Measurements from ENCODE around the gene LAMP5. TPM values are rescaled to one million over a fixed set of nuclear protein-coding genes. Genes with fewer than 3 reads are reported as not detected.

The LAMP5 gene
- polyA plus RNA-seq, 2 donors, result 0.01 to 0.04 TPM

GRCh38 chr20:9574181-9574580 is 59.8 kb downstream of the LAMP5 start:
- Histone ChIP-seq H3K27ac (ENCODE audit: low read depth in 2 of 2, low read length in 1 of 2) (no peak overlapping the region), H3K9me3 (ENCODE audit: control insufficient read depth in 2 of 2, insufficient read depth in 1 of 2, low read depth in 1 of 2, low read length in 1 of 2) (peaks cover 0 to 2% of the 10 kb centered on the region in 2 donors), H3K36me3 (ENCODE audit: control insufficient read depth in 2 of 2, insufficient read depth in 2 of 2, low read length in 1 of 2) (no peaks in the 10 kb centered on the region), H3K27me3 (ENCODE audit: control insufficient read depth in 1 of 2, insufficient read depth in 2 of 2, low read length in 2 of 2) (no peaks in the 10 kb centered on the region), H3K4me3 (ENCODE audit: low read depth in 1 of 2, low read length in 2 of 2) (no peak overlapping the region), H3K4me1 (ENCODE audit: control insufficient read depth in 2 of 2, insufficient read depth in 2 of 2, low read length in 1 of 2) (no peaks in the 10 kb centered on the region)
- WGBS, 2 donors, result 75 to 77% methylated on average over 7 of the region's 7 CpGs

GRCh38 chr20:9574776-9575175 is 60.4 kb downstream of the LAMP5 start:
- 81 to 83% methylated on average over 3 of the region's 3 CpGs for WGBS, 2 donors
- Histone ChIP-seq H3K4me3 (ENCODE audit: low read depth in 1 of 2, low read length in 2 of 2) (no peak overlapping the region), H3K27me3 (ENCODE audit: control insufficient read depth in 1 of 2, insufficient read depth in 2 of 2, low read length in 2 of 2) (no peaks in the 10 kb centered on the region), H3K36me3 (ENCODE audit: control insufficient read depth in 2 of 2, insufficient read depth in 2 of 2, low read length in 1 of 2) (no peaks in the 10 kb centered on the region), H3K4me1 (ENCODE audit: control insufficient read depth in 2 of 2, insufficient read depth in 2 of 2, low read length in 1 of 2) (no peaks in the 10 kb centered on the region), H3K27ac (ENCODE audit: low read depth in 2 of 2, low read length in 1 of 2) (no peak overlapping the region), H3K9me3 (ENCODE audit: control insufficient read depth in 2 of 2, insufficient read depth in 1 of 2, low read depth in 1 of 2, low read length in 1 of 2) (no peaks in the 10 kb centered on the region)

GRCh38 chr20:9575836-9576235 is 61.4 kb downstream of the LAMP5 start:
- WGBS, 2 donors, result 76 to 79% methylated on average over 1 of the region's 1 CpG
- no peaks in the 10 kb centered on the region for H3K36me3 ChIP-seq (ENCODE audit: control insufficient read depth in 2 of 2, insufficient read depth in 2 of 2, low read length in 1 of 2)

GRCh38 chr20:9576695-9577094 is 62.3 kb downstream of the LAMP5 start:
- Histone ChIP-seq H3K27me3 (ENCODE audit: control insufficient read depth in 1 of 2, insufficient read depth in 2 of 2, low read length in 2 of 2) (no peaks in the 10 kb centered on the region), H3K4me1 (ENCODE audit: control insufficient read depth in 2 of 2, insufficient read depth in 2 of 2, low read length in 1 of 2) (no peaks in the 10 kb centered on the region), H3K4me3 (ENCODE audit: low read depth in 1 of 2, low read length in 2 of 2) (no peak overlapping the region), H3K9me3 (ENCODE audit: control insufficient read depth in 2 of 2, insufficient read depth in 1 of 2, low read depth in 1 of 2, low read length in 1 of 2) (no peaks in the 10 kb centered on the region), H3K36me3 (ENCODE audit: control insufficient read depth in 2 of 2, insufficient read depth in 2 of 2, low read length in 1 of 2) (no peaks in the 10 kb centered on the region), H3K27ac (ENCODE audit: low read depth in 2 of 2, low read length in 1 of 2) (no peak overlapping the region)
- 89 to 91% methylated on average over 4 of the region's 4 CpGs for WGBS, 2 donors

More at GRCh38 chr20:9575836-9576235, 61.4 kb downstream of the LAMP5 start:
- Histone ChIP-seq H3K27ac (ENCODE audit: low read depth in 2 of 2, low read length in 1 of 2) (no peak overlapping the region), H3K9me3 (ENCODE audit: control insufficient read depth in 2 of 2, insufficient read depth in 1 of 2, low read depth in 1 of 2, low read length in 1 of 2) (no peaks in the 10 kb centered on the region), H3K4me1 (ENCODE audit: control insufficient read depth in 2 of 2, insufficient read depth in 2 of 2, low read length in 1 of 2) (no peaks in the 10 kb centered on the region), H3K27me3 (ENCODE audit: control insufficient read depth in 1 of 2, insufficient read depth in 2 of 2, low read length in 2 of 2) (no peaks in the 10 kb centered on the region), H3K4me3 (ENCODE audit: low read depth in 1 of 2, low read length in 2 of 2) (no peak overlapping the region)

GRCh38 chr20:9577397-9577796 is 63.0 kb downstream of the LAMP5 start:
- 81 to 84% methylated on average over 7 of the region's 7 CpGs for WGBS, 2 donors
- Histone ChIP-seq H3K4me1 (ENCODE audit: control insufficient read depth in 2 of 2, insufficient read depth in 2 of 2, low read length in 1 of 2) (no peaks in the 10 kb centered on the region), H3K4me3 (ENCODE audit: low read depth in 1 of 2, low read length in 2 of 2) (no peak overlapping the region), H3K27me3 (ENCODE audit: control insufficient read depth in 1 of 2, insufficient read depth in 2 of 2, low read length in 2 of 2) (no peaks in the 10 kb centered on the region), H3K36me3 (ENCODE audit: control insufficient read depth in 2 of 2, insufficient read depth in 2 of 2, low read length in 1 of 2) (no peaks in the 10 kb centered on the region), H3K27ac (ENCODE audit: low read depth in 2 of 2, low read length in 1 of 2) (no peak overlapping the region), H3K9me3 (ENCODE audit: control insufficient read depth in 2 of 2, insufficient read depth in 1 of 2, low read depth in 1 of 2, low read length in 1 of 2) (no peaks in the 10 kb centered on the region)

- Histone ChIP-seq H3K36me3 (ENCODE audit: control insufficient read depth in 2 of 2, insufficient read depth in 2 of 2, low read length in 1 of 2) (no peaks in the 10 kb centered on the region), H3K9me3 (ENCODE audit: control insufficient read depth in 2 of 2, insufficient read depth in 1 of 2, low read depth in 1 of 2, low read length in 1 of 2) (no peaks in the 10 kb centered on the region), H3K4me3 (ENCODE audit: low read depth in 1 of 2, low read length in 2 of 2) (no peak overlapping the region), H3K27me3 (ENCODE audit: control insufficient read depth in 1 of 2, insufficient read depth in 2 of 2, low read length in 2 of 2) (no peaks in the 10 kb centered on the region), H3K4me1 (ENCODE audit: control insufficient read depth in 2 of 2, insufficient read depth in 2 of 2, low read length in 1 of 2) (no peaks in the 10 kb centered on the region), H3K27ac (ENCODE audit: low read depth in 2 of 2, low read length in 1 of 2) (no peak overlapping the region)
- WGBS, 2 donors, result 53 to 63% methylated on average over 2 of the region's 2 CpGs
Observed at GRCh38 chr20:9578594-9578993, 64.2 kb downstream of the LAMP5 start.
